GM15510 (cell line): Measurements from ENCODE around the gene NFYC.

Experiments used
- POLR2A ChIP-seq: IDR thresholded peaks from 3 replicates; pipeline ENCODE4 v1.6.1; 2011; ENCODE audit warnings: borderline replicate concordance; ENCODE audit not compliant: insufficient read length; ENCODE audit errors: extremely low read depth

The NFYC gene

GRCh38 chr1:40757084-40757483 lies 65.6 kb downstream of the NFYC start:
- TF ChIP-seq POLR2A = no peak

GRCh38 chr1:40758004-40758403 lies 66.5 kb downstream of the NFYC start:
- TF ChIP-seq POLR2A = no peak

- TF ChIP-seq POLR2A = no peak
These were observed 67.3 kb downstream of the NFYC start for GRCh38 chr1:40758578-40759343.

- TF ChIP-seq POLR2A = no peak
These were observed 69.5 kb downstream of the NFYC start for GRCh38 chr1:40760984-40761383.

GRCh38 chr1:40762144-40762923 lies 70.8 kb downstream of the NFYC start:
- no peak for TF ChIP-seq POLR2A

- TF ChIP-seq POLR2A = no peak
These were observed 72.4 kb downstream of the NFYC start for GRCh38 chr1:40763742-40764532.

GRCh38 chr1:40764981-40765380 lies 73.5 kb downstream of the NFYC start:
- no peak for TF ChIP-seq POLR2A

- no peak for TF ChIP-seq POLR2A
These were observed 74.5 kb downstream of the NFYC start for GRCh38 chr1:40766017-40766416.

- TF ChIP-seq POLR2A = no peak
These were observed 75.1 kb downstream of the NFYC start for GRCh38 chr1:40766560-40766959.

GRCh38 chr1:40768146-40768990 lies 76.9 kb downstream of the NFYC start:
- no peak for TF ChIP-seq POLR2A

GRCh38 chr1:40769815-40770214 lies 78.3 kb downstream of the NFYC start:
- TF ChIP-seq POLR2A = no peak

- TF ChIP-seq POLR2A = no peak
These were observed 79.0 kb downstream of the NFYC start for GRCh38 chr1:40770296-40771070.

- TF ChIP-seq POLR2A = no peak
These were observed 80.8 kb downstream of the NFYC start for GRCh38 chr1:40772146-40772955.
